ENCODE data around the gene MYO19. TPM values are rescaled to one million over a fixed set of nuclear protein-coding genes. Genes with fewer than 3 reads are reported as not detected.

Gene MYO19
- total and polyA plus RNA-seq, 9 of the 15 experiments (the other 6 are each of a cell fraction or from before 2014, with no cell fraction given): 21.6 to 176 (median 129) TPM

DNA sequence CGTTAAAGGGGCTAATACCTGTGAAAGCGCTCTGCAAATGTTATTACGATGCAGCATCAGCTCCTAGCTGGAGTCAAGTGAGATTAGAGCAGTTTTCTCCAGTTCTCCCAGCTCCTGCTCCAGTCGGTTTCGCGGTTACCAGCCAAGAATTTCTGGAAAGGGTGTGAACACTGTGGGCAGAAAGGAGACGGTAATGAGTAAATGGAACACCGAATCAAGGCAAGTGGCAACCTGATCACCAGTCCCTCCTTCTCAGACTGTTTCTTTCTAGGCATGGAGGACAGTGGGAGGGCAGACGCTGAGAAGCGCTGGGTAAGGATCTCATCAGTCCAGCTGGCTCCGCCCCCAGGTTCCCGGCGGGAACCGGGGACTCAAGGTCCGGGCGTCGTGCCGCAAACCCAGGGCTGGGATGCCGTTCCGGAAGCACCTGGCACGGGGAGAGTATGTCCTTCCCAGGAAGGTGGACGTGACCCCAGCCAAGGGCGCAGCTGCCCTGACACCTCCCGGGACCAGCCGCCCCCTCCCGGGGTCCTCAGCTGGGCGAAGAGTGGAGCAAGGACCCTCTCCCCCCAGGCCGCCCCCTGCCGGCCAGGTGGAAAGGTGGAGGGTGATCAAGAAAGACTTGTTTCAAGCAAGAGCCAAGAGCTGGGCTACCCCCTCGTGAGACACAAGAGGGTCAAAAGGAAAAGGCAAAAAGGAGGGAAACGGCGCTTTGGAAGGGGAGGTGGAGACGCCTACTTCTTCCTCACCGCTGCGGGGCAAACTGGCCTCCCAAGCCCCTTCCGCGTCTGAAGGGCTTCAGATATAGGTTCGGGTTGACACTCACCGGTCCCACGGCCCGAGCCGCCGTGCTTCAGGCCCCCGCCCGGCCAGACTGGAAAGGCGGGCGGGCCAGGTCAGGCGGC lies 481 bp downstream of the MYO19 start (continued):
- TF ChIP-seq NFYB (IDR thresholded peaks at IDR 0.05; ENCODE audit: extremely low read depth, insufficient read length) (no peak), ZNF143 (CRISPR knock-in tag; IDR thresholded peaks at IDR 0.05) (no peak), KLF6 (CRISPR knock-in tag; IDR thresholded peaks at IDR 0.05; ENCODE audit: borderline replicate concordance) (0 out of 2 replicates have a peak, but pooled peaks have one; percentile 31), ZNF76 (CRISPR knock-in tag; IDR thresholded peaks at IDR 0.05; ENCODE audit: borderline replicate concordance) (0 out of 2 replicates have a peak, but pooled peaks have one; percentile 27), HMGN3 (IDR thresholded peaks at IDR 0.05; ENCODE audit: borderline replicate concordance, extremely low read depth, insufficient read length, low read depth, low read length) (peak; percentile 39), KAT2B (IDR thresholded peaks at IDR 0.05; ENCODE audit: low read depth, low read length) (no peak), NEUROD1 (IDR thresholded peaks at IDR 0.05; ENCODE audit: borderline replicate concordance, low read depth, low read length, partially characterized antibody) (peak; percentile 7), FOXJ2 (tag; IDR thresholded peaks at IDR 0.05) (no peak)
- TF ChIP-seq, protein P1, sequence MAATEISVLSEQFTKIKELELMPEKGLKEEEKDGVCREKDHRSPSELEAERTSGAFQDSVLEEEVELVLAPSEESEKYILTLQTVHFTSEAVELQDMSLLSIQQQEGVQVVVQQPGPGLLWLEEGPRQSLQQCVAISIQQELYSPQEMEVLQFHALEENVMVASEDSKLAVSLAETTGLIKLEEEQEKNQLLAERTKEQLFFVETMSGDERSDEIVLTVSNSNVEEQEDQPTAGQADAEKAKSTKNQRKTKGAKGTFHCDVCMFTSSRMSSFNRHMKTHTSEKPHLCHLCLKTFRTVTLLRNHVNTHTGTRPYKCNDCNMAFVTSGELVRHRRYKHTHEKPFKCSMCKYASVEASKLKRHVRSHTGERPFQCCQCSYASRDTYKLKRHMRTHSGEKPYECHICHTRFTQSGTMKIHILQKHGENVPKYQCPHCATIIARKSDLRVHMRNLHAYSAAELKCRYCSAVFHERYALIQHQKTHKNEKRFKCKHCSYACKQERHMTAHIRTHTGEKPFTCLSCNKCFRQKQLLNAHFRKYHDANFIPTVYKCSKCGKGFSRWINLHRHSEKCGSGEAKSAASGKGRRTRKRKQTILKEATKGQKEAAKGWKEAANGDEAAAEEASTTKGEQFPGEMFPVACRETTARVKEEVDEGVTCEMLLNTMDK (IDR thresholded peaks at IDR 0.05; ENCODE audit: borderline replicate concordance, insufficient read depth, low read depth, low read length, poor library complexity, severe bottlenecking): peak; percentile 53
- TF ChIP-seq, protein P2, sequence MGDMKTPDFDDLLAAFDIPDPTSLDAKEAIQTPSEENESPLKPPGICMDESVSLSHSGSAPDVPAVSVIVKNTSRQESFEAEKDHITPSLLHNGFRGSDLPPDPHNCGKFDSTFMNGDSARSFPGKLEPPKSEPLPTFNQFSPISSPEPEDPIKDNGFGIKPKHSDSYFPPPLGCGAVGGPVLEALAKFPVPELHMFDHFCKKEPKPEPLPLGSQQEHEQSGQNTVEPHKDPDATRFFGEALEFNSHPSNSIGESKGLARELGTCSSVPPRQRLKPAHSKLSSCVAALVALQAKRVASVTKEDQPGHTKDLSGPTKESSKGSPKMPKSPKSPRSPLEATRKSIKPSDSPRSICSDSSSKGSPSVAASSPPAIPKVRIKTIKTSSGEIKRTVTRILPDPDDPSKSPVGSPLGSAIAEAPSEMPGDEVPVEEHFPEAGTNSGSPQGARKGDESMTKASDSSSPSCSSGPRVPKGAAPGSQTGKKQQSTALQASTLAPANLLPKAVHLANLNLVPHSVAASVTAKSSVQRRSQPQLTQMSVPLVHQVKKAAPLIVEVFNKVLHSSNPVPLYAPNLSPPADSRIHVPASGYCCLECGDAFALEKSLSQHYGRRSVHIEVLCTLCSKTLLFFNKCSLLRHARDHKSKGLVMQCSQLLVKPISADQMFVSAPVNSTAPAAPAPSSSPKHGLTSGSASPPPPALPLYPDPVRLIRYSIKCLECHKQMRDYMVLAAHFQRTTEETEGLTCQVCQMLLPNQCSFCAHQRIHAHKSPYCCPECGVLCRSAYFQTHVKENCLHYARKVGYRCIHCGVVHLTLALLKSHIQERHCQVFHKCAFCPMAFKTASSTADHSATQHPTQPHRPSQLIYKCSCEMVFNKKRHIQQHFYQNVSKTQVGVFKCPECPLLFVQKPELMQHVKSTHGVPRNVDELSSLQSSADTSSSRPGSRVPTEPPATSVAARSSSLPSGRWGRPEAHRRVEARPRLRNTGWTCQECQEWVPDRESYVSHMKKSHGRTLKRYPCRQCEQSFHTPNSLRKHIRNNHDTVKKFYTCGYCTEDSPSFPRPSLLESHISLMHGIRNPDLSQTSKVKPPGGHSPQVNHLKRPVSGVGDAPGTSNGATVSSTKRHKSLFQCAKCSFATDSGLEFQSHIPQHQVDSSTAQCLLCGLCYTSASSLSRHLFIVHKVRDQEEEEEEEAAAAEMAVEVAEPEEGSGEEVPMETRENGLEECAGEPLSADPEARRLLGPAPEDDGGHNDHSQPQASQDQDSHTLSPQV (IDR thresholded peaks at IDR 0.05): peak; percentile 67
- TF ChIP-seq, protein P3, sequence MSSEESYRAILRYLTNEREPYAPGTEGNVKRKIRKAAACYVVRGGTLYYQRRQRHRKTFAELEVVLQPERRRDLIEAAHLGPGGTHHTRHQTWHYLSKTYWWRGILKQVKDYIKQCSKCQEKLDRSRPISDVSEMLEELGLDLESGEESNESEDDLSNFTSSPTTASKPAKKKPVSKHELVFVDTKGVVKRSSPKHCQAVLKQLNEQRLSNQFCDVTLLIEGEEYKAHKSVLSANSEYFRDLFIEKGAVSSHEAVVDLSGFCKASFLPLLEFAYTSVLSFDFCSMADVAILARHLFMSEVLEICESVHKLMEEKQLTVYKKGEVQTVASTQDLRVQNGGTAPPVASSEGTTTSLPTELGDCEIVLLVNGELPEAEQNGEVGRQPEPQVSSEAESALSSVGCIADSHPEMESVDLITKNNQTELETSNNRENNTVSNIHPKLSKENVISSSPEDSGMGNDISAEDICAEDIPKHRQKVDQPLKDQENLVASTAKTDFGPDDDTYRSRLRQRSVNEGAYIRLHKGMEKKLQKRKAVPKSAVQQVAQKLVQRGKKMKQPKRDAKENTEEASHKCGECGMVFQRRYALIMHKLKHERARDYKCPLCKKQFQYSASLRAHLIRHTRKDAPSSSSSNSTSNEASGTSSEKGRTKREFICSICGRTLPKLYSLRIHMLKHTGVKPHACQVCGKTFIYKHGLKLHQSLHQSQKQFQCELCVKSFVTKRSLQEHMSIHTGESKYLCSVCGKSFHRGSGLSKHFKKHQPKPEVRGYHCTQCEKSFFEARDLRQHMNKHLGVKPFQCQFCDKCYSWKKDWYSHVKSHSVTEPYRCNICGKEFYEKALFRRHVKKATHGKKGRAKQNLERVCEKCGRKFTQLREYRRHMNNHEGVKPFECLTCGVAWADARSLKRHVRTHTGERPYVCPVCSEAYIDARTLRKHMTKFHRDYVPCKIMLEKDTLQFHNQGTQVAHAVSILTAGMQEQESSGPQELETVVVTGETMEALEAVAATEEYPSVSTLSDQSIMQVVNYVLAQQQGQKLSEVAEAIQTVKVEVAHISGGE (CRISPR knock-in tag; IDR thresholded peaks at IDR 0.05): peak in 1 of 3 experiments; percentile 5; a peak in 1 of 6 replicates

Data from K562 (cell line).